T-helper 2 cell treated with Interferon-gamma antibody and Interleukin-4, amounts not matched to agents 100 ng/mL and 5 ng/mL, for 36 hours (primary cell): ENCODE data around the gene POLR1A. TPM values are rescaled to one million over a fixed set of nuclear protein-coding genes. Genes with fewer than 3 reads are reported as not detected.

Experiments used
- intact Hi-C: fragments of 100-400 bp; cut with micrococcal nuclease; formaldehyde crosslinking; loops from one replicate; pipeline ENCODE4 v1.15.1; 2023
- total RNA-seq: library from RNA; stranded (reverse); gene quantifications from 2 replicates; pipeline ENCODE4 v1.2.3, GENCODE V29; 2022

The POLR1A gene
- total RNA-seq, 1 donor from 2014 or later, result 47.2 TPM

DNA sequence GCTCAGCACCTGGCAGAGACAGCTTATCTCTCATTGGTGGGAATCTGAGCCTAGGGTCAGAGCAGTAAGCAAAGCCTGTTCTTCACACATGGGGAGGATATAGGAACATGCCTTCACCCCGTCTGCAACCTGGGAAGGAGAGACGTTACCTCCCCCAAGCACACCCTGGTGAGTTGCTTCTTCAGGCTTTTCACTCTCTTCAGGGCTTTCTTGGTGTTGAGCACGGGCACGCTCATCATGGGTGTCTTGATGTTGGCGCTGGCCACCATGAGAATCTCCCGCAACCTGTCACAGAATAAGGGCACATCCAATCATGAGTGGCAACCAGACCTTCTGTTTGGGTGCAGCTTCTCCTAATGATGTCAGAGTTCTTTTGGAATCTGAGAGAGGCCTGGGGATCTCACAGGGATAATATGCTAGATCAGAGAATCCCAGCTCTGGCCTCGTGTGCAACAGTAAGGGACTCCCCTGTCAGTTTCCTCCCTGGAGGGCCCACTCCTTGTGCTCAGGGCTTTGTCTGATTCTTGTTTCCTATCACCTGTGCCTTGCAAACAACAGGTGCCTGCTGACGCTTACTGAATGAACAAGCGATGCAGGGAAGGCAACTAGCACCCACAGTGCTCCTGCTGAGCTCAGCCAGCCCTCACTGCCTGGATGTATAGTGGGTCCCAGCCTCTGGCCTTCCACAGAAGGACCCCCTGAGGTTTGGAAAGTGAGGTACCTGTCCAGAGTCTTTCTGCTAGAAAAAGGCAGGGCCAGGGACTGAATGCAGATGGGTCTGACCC, 66.3 kb downstream of the POLR1A start:
- intact Hi-C loops, result loop anchor here (5.0 kb wide), 2 partner anchors 107 to 158 kb away; partner anchors contain the start of genes IMMT and MRPL35

DNA sequence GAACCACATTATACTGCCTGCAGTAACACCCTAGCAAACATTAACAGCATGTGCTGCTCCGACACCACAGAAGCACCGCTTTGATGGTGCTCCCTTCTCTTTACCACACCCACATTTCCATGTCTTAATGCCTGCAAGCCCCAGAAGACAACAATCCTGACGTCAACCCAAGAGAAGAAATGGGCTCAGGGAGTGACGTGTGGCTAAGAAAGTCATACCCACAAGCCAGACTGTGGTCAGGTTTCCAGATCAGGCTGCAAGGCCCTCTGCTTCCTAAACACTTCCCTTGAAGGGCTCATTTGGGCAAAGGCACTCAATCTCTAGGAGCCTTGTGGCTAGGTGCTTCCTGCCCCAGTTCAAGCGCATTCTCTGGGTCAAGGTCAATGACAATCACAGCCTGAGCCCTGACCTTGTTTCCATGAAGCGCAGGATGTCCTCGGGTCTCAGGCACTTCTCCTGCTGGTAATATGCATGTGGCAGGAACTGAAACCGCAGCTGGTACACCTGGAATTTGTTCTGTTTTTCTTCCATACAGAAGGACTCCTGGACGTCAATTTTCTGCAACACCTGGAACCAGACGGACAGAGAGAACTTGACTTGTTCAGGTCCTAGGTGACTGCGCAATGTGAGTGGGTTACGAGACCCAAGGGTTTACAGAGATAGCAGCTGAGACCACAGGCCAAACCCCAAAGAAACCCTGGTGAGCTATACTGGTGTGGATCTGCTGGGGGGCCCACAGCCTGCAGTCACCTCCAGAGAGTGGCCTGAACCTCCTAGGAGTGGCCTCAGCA, 67.2 kb downstream of the POLR1A start:
- intact Hi-C loops, result loop anchor here (1.0 to 5.0 kb wide), 5 partner anchors 41 to 185 kb away; partner anchors contain the start of genes IMMT, MRPL35 and PTCD3

- intact Hi-C loops, result loop anchor here (1.0 to 5.0 kb wide), 5 partner anchors 42 to 184 kb away; partner anchors contain the start of genes IMMT, MRPL35 and PTCD3
Observed at GRCh38 chr2:86037795-86038192, 67.9 kb downstream of the POLR1A start.

DNA sequence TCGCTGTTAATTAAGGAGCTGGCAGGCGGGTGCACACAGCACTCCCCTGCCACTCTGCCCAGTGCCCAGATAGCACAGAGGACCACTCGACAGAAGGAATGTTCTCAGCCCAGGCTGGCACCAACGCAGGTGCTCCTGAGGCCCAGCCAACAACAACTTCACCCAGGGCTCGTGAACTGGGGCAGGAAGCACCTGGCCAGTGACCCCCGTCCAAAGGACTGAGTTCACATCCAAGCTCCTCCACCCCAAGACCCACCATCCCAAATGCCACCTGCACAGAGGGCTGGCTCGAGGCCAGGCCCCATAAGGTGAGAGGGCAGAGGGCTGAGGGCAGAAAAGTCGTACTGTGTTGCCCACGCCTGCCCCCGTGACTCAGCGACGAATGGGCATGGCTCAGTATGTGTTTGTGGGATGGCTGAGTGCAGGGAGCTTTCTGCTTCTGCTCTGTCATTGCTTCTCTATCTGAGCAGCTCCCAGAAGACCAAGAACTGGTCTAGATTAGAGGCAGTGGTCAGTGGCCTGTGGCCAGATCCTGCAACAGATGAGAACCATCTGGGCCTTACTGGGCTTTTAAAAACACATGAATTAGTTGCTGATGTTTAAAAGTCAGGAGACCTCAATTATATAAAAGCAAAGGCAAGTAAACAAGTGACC, 68.4 kb downstream of the POLR1A start:
- intact Hi-C loops, result loop anchor here (5.0 kb wide), 2 partner anchors 105 to 160 kb away; partner anchors contain the start of genes IMMT and MRPL35

- intact Hi-C loops, result loop anchor here (1.0 to 5.0 kb wide), 5 partner anchors 42 to 209 kb away; partner anchors contain the start of genes IMMT and MRPL35
Observed at GRCh38 chr2:86036669-86037138, 69.0 kb downstream of the POLR1A start.

DNA sequence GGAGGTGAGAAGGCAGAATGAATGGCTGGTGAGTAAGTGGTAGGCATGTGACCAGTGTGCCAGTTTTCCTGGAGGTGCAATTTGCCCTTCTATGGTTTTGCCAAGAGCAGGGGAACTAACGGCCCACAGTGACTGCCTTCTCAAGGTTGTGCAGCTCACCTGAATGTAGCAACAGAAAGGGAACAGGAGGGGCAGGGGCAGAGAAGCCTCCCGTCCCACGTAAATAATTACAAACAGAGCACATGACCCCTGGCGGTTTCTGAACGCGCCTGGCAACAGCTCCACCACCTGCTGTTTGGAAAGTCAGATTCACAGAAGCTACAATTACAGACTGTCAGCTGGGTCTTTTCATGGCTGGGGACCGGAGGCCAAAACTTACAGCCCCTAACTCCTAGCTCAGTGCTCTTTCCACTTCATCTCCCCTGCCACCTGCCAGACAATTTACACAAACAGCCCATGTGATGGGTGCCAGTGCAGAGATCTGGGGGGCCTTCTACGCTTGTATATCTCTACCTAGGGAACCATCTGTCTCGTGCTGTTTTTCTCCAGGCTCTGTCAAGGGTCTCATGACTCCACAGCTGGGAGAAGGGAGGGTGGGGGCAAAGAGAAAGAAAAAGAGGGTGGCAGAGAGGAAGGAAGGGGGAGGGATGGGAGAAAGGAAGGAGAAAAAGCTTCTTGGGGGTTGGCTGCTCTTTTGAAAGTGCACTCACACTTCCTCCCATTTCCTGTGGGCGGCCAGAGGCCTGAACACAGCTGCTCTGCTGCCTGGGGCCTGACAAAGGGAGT, 69.6 kb downstream of the POLR1A start:
- intact Hi-C loops, result loop anchor here (1.0 to 5.0 kb wide), 5 partner anchors 42 to 209 kb away; partner anchors contain the start of genes IMMT and MRPL35

GRCh38 chr2:86035376-86035882, 70.3 kb downstream of the POLR1A start:
- intact Hi-C loops, result loop anchor here (5.0 kb wide), 2 partner anchors 103 to 162 kb away; partner anchors contain the start of genes IMMT and MRPL35

- intact Hi-C loops, result no loop called here
Observed at GRCh38 chr2:86033751-86034692, 71.7 kb downstream of the POLR1A start.

DNA sequence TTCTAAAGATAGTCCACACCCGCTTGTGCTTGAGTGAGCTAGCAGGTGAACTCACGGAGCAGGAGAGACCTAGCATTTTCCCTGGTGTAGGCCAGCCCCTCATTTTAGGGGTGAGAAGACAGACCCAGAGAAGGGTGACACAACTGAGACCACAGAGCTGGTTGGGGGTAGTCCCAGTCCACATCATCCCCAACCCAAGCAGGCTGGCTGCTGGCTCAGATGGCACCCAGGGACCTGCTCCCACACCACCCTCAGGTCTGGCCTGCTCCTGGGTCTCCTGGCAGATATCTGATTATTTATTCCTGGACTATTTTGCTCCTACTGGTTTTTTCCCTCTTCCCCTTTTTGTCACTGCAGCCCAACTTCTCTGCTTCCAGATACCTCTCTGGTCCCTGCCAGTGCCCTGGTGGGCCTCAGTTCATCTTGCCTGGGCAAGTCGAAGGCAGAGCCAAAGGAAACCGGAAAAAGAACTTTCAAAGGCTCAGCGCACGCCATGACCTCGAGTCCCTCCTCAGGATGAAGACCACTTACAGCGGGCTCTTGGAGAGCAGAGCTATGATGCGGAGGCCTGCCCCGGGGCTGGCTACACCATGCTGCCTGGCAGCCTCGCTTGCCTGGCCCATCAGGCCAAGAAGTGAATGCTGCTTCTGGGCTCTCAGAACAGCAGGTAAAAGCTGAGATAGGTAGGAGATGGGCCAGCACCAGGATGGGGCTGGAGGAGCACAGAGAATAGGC, 72.7 kb downstream of the POLR1A start:
- intact Hi-C loops, result no loop called here

DNA sequence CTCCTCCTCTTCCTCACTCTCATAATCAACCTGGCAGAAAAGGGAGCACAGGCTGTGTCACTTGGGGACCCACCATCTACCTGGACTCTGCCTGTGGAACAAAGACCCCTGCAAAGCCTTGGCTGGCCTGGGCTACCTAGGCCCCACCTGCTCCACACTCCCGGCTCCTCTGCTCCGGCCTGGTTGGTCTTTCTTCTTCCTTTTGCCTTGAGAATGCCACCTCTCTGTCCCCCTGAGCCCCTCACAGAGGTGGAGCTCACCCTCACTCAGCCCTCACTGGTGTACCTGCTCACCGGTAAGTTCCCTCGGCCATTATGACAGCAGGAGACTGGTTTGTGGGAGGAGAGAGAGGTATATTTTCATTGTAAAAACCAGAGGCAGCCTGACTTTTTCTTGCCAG, 74.1 kb downstream of the POLR1A start:
- intact Hi-C loops, result no loop called here

GRCh38 chr2:86031151-86031550, 74.5 kb downstream of the POLR1A start:
- intact Hi-C loops, result no loop called here

GRCh38 chr2:86029873-86030272, 75.8 kb downstream of the POLR1A start:
- intact Hi-C loops, result no loop called here

GRCh38 chr2:86028766-86029381, 76.8 kb downstream of the POLR1A start:
- intact Hi-C loops, result no loop called here

DNA sequence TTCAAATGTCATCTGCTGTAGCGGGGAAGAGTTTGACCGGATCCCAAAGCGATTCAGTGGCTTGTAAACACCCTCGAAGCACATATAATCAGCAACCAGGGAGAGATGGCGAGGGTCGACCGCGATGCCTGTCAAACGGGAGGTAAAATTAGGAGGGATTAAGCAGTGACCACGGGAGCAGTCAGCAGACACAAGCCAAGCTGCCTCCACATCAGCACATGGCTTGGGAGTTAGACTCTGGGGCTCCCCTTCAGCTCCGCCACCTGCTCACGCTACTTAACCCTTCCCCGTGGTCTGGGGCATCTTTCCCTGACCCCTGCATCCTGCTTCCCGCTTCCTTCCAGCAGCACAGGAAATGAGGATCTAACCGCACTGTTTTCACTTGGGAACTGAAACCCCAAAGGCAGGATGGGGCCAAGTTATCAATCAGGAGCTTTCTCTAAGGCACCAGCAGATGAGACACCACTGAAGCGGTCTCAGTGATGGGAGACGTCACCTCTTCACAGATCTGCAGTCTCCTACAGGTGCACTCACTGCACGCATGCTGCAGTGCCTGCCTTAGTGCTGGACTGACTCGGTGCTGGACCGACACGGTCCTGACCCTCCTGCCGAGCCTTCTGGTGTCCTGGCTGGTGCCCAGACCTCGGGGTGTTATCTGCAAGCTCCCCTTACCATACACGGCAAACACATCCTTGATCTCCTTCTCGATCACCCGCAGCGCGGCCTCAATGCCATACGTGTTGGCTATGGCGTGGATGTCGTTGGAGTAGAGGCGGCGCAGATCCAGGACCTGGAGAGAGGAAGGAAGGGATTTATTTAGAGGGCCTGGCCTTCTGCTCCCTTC, 77.5 kb downstream of the POLR1A start:
- intact Hi-C loops, result no loop called here

- intact Hi-C loops, result no loop called here
Observed at GRCh38 chr2:86027196-86027921, 78.3 kb downstream of the POLR1A start.

- intact Hi-C loops, result no loop called here
Observed at GRCh38 chr2:86026744-86027065, 79.0 kb downstream of the POLR1A start.
